GM18508 (cell line): ENCODE data around the gene ALX4.

Source experiments
- ATAC-seq: cut with Tn5 transposase; IDR thresholded peaks from one replicate; pipeline ENCODE4 v1.9.1; 2021; ENCODE audit warnings: moderate number of reproducible peaks; ENCODE audit not compliant: insufficient read depth, unreplicated experiment

The ALX4 gene

DNA sequence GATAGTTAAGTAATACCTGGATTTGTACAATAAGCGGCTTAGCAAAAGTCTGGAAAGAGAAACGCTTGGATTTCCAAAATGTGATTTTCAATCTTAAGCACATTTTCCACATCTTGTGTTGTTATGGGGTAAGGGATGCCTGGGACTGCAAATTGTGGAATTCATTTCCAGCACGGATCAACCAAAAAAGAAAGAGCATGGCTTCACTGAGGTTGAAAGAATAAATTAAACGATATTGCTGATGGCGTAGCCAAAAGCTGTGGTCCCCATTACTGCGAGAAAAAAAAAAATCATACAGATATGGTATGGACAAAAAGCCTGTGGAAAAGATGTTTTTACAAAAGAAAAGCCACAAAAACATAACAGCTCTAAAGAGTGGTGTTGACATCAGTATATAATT, 26.0 kb upstream of the ALX4 start:
- no peak for ATAC-seq

DNA sequence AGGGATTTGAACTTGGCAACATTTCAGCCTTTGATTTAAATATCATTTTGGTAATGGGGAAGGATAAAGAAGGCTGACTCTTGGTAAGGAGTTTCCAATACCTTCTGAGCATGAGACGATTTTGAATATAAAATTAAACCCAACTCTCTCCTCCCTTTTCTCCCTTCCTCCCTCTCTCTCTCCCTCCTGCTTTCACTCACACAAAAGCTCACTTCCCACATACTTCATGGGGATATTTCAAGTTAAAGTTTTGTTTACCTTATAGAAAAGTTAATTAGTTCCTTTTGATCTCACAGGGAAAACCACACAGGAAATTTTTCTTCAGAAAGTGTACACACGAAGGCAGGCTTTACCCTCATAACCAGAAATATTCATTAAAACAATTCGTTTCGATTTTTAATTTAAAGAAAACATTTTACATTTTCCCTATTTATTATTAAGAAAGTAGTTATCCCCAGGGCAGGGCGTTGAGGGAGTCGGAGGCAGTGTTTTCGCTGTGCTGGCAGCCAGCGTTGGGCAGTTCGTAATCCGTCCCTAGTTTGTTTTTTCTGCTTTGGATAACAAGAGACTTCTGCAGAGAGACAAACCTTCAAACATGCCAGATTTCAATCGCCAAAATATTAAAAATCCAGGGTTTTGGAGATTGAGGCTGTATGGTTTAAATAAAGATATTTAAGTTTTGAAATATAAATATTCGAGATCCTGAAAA, 25.3 kb upstream of the ALX4 start:
- ATAC-seq = no peak

DNA sequence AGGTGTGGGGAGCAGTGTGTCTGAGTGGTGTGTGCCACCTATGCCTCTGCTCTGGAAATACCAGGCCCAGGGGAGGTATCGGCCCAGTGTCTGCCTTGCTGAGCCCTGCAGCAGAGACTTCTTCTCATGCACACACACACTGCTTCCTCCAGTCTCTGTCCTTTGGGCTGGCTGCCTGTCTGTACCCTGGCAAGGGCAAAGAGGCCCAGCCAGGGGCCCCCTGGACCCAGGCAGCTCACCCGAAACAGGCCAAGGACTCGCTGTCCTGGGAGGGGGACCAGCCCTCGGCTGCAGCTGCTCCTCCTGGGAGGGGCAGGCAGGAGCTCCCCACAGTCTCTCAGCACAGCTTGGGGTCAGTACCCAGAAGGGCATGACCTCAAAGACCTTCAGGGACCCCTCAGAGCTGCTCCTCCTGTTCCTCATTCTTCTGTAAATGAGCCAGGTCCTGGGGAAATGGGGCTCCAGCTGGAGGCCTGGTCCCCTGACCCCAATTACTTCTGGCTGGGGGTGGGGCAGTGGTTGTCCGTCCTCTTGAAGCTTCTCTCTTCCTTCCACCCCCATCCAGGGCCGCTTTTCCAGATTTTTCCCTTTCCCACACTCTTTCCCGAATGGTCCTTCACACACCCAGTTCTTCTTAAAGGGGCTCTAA, 24.5 kb upstream of the ALX4 start:
- ATAC-seq = no peak

DNA sequence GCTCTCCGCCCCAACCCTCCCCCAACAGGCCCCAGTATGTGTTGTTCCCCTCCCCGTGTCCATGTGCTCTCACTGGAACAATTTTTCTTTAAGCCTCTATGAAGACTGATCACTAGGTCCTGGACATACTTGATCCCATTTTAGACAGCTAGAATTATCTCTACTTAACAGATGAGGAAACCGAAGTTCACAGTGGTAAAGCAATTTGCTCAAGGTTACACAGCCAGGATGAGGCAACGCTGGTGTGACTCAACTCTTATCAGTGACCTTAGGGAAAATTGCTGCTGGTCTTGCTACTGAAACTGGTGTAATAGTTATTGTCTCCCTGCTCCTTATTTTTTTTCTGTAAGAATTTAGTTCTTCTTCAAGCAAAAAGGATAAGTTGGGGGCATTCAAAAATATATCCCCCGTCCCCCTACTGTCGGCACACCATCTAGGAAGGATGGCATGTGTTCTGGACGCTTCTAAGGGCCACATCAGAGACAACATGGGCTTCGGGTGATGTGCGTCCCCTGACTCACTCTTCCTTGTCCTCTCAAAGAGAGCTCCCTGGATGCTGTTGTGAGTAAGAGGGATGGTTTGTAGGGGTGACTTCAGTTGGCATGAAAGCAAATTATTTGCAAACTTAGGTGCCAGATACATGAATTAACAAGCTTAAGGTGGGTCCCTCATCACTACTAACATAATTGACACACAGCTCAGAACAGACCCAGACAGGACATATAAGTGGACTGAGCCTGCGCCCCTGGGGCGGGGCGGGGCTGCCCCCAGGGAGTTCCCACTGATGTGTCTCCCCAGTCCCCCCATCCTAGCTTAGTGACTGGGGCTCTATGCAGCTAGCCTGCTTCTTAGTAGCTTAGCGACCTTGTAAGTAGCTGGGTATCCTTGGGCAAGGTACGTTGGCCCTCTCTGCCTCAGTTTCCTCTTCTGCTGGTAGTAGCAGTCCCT, 23.6 kb upstream of the ALX4 start:
- ATAC-seq = no peak

DNA sequence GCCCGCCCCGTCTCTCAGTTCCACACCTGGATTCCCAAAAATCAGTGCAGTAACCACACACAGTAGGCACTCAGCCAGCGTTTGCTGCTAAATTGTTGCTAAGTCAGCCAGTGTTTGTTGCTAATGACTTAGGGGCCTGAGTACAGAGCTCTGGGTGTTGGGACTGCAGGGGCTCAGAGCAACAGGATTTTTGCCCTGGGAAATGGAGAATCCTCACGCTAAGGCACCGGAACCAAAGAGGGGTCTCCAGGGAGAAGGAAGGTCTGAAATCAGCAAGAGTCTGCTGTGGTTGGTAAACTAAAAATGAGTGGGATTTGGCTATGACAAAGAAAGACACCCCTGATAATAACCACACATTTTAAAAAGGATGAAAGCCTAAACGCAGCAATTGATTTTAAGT, 22.7 kb upstream of the ALX4 start:
- ATAC-seq = no peak

DNA sequence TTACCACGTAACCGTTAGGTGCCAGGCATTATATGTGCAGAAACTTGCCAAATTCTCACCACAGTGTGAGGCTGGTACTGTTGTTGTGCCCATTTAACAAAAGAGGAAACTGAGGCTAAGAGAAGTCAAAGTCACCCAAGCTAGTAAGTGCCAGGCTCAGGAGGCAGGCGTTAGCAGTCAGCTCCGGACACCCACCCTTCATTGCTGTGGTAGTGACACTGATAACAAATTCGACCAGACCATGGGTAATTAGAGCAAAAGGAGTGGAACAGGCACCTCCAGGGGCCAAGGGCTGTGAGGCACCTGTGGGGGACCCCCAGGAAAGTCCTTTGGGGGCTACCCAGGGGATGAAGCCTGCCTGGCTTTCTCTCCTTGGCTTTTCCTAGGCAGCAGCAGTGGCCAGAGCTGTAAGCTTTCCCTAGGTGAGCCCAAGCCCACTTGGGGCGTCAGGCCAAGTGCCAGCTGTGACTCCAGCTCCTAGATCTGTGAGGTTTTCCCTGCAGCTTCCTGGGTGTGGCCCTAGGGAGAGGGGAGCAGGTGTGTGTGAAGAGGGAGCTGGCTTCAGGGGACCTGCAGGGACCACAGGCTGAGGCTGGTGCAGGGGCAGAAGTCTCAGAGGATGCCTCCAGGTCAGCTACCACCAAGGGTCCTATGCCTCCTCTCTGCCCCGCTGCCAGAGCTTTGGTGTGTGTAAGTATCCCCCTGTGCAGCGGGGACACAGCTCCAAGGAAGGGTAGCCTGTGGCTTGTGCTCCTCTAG, 19.7 kb upstream of the ALX4 start:
- ATAC-seq = no peak

DNA sequence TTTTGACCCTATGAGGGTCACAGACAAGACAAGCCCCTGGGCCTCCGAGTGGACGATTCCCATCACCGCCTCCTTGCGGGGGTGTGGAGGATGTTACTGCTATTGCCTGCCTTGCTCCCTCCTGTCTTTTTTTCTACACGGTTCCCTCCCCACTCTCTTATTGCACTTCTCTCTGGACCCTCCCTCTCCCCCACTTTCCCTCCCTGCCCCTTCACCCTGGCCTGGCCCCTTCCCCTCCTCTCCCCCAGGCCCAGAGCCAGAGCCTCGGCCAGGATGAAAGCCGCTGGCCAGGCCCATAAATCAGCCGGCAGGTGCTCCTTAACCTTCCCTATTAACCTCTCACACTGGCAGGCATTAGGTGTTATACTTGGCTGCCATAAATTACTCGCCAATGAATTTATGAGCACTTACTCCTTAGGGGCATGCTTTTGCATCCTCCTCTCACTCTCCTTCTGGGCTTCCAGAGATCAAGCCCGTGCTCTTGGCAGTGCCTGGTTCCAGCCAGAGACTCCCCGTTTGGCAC, 18.3 kb upstream of the ALX4 start:
- ATAC-seq = no peak

DNA sequence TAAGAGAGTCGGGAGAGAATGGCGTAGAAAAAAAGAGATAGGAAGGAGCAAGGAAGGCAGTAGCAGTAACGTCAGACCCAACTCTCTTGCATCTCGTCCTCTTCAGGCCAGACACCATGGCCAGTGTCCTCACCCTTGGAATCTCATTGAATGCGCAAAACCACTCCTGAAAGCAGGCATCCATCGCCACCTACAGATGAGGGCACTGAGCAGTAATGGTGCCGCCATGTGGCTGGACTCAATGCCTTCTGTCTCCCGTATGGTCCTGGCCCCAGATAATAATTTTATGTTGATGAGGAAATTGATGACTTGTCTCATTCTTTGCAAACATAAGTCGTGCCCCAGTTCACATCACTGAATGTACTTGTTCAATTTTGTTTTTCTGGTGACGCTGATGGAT, 17.8 kb upstream of the ALX4 start:
- no peak for ATAC-seq

DNA sequence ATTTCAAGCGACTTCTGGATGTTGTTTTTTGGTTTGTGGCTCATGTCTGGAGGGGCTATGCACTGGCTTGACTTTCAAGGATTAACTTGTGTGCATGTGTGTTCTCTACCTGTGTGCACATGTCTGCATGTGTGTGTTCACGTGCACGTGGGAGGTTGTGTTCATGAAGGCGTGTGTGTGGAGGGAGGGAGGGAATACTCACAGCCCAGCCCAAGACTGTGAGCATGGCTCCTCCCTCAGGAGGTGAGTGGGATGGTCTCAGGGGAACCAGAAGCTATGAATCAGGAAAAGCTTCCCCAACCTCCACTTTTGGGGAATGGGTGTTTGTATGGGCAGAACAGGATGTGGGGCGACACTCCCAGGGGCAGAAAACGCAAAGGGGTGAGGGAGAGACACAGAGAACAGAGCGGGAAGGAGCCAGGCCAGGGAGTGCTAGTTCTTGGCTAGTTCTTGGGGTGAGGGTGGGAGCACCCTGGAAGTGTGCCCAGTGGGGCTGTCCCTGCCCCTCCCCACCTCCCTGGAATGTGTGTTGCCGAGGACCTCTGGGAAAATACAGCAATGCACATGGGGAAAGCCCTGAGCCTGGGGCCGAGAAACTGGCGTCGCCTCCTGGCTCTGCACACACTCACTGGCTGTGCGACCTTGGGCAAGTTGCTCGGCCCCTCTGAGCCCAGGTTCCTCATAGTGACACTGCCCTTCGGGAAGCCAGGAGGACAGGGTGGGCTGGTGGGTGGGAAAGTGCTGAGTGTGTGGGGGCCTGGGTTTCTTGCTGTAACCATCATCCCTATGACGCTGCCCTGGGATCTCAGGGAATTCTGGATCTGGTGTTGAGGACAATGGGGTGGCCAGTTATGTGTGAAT, 16.9 kb upstream of the ALX4 start:
- no peak for ATAC-seq

DNA sequence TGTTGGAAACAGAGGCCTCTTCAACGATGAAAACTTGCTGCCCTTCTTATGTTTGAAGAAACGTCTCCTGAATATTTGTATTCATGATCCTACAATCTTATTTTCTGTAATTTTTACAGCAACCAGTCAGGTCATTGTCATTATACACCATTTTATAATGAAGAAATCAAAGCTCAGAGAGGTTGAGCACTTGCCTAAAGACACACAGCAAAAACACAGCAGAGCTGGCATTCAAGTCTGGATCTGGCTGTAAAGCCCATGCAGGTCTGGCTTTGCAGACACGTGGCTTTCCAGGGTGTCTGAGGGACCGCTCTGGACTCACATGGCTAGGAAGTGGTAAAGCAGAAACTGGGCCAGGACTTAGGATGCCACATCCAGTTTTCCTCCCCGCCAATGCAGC, 15.8 kb upstream of the ALX4 start:
- no peak for ATAC-seq

DNA sequence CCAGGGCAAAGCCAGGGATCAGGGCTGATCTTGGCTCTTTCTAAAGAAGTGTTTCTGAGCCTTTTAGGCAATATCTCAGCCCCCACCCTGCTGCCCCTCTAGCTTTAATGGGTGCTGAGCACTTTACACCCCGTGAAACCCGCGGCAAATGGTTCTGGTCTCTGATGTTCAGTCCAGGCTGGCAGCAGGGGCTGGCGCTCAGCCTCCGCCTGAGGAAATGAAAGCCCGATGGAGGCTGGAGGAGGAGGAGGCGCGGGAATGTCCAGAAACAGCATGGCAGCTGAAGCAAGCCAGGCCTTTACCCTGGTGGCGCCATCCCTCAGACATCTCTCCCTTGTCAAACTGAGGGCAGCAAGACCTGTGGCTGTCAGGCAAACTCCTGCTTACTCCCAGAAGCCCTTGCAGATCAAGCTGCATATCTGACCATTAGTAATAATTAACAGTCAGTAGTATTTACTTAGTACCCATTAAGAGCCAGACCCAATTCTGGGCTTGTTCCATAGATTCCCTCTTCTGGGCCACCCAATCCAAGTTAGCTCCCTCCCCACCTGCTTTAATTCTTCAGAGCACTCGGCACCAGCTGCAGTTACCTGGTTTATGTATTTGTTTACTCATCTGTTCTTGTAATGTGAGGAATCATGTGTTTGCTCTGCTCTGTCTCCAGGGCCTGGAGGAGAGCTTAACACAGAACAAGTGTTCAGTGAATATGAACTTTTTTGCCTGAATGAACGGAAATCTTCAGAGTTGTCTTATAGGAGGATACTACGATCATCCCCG, 15.0 kb upstream of the ALX4 start:
- ATAC-seq = no peak

DNA sequence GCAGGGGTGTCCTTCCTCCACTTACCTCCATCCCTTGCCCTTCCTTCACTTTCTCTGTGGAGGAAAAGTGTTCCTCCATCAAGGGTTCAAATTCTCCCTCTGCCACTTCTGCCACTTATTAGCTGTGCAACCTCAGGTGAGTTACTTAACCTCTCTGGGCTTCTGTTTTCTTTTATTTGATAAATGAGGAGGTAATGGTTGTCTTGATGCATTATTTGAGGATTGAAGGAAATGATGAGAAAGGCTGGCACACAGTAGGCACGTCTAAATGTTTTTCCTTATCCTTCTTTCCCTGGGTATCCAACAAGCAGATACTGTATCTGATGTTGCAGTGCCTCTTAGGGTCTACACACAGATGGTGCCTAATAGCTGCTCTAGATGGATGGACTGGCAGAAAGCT, 14.3 kb upstream of the ALX4 start:
- ATAC-seq = no peak

DNA sequence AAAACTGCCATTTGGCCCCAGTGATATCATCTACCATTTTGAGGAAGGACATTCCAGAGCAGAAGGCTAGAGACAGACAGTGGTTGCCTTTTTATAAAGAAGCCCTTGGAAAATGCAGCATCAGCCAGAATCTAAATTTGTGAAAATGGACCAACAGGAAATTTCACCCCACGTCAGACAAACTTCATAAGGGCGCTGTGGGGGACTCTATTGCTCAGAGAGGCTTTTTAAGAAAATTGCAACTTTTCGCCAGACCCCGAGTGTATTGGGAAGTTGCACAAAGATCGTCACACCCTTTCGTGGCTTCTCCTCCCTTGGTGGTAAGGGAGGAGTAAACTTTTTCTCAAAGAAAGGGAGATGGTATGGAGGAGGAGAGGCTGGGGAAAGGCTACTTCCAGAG, 12.3 kb upstream of the ALX4 start:
- ATAC-seq = no peak

DNA sequence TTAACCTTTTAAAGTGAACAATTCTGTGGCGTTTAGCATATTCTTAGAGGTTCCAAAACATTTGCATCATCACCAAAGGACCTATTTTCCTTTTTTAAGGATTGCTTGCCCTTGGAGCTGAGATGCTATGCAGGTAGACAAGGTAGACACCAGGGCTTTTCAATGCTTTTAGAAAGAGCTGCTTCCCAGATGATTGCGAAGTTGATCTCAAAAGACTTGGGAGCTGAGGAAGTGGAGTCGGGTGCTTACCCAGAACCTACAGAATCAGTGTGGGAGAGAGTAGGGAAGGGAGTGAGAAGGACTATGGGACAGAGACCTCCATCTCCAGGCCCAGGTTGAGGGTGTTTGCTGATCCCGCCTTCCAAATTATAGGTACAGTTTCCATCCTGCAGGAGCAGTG, 11.1 kb upstream of the ALX4 start:
- no peak for ATAC-seq

DNA sequence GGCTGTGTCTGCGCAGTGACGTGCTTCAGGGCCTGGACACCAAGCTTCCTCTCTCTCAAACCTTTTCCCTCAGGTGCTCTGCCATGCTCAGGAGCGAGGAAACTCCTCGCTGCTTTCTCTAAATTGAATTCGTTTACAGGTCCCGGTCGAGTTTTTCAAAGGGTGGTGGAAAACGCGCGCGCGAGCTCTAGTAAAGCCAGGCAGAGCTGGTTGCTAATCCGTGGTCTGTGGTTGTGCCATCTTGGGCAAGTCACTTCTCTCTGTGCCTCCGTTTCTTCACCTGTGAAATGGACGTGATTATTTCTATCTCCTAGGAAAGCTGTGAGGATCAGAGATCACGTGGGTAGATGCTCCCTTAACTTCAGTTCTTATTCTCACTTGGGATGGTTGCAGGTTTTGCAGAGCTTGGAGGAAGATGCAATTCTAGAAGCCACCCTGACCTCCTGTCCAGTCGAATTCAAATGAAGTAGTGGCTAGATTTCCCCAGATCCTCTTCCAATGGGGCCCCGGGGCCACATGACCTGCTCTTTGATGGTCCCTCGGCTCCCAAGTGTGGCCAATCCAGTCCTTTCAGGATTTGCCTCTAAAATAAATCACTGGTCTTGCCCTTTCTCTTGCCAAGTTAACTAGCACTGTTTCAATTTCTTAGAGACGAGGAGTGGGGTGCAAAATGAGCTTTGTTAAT, 10.5 kb upstream of the ALX4 start:
- no peak for ATAC-seq

DNA sequence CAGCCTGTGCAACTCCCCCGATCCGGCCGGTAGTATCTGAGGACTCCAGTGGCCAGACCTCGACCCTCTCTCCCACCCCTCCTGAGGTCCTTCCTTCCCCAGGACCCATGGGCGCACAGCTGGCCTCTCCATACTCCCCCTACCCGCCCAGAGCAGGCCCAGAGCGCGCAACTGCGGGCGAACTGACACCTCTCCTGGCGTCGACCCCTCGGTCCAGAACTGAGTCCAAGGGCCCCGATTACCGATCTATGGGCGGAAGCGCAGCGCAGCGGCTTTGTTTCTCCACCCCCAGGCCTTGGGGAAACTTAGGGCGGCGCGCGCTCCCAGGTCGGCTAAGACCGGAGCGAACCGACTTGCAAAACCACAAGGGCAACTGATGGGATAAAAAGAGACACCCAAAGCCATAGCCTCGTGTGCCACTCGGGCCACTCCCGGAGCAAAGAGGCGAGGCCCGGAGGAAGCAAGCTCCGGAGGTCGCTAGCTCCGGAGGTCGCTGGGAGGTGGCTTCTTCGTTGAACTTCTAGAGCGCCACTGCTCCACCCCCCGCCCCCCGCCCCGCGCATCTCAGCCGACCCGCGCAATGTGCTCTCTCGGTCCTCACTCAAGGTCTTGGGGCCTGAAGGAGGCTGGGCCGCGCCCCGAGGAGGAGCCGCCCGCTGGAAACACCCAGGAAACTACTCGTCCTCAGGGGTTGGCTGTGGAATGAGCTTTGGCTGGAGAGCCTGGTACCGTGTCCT, 9.8 kb upstream of the ALX4 start:
- no peak for ATAC-seq

DNA sequence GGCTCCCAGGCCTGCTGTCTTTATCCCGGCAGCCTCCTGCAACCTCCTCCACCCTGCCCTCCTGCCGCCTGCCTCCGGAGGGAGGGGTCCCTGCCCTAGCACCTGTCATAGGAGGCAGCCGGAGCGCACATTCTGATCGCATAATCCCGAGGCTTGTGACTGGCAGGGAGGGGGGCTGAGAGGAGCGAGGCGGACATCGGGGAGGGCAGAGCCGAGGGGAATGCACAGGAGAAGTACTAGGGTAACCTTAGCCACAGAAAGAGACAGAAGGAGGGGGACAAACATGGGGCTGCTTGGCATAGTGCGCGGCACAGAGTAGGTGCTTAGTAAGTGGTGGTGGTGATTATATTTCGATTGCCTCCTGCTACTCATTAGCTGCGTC, 9.2 kb upstream of the ALX4 start:
- ATAC-seq = no peak
